SK-N-SH treated with all-trans-retinoic acid at 6 μM for 48 hours (cell line): ENCODE data around the gene ARHGAP25.

Experiments used
- ATAC-seq: fragments of 200-7000 bp; cut with Tn5 transposase; 3 replicates; pipeline ENCODE4 v1.9.1; 2020; ENCODE audit warnings: mild to moderate bottlenecking, moderate library complexity
- CSDC2 ChIP-seq: fragments of 250-450 bp; sonication (Bioruptor Pico); IDR thresholded peaks from 2 replicates; pipeline ENCODE4 v1.5.0; 2020; ENCODE audit warnings: mild to moderate bottlenecking, moderate library complexity
- ESRRG ChIP-seq: fragments of 250-450 bp; sonication (Bioruptor Pico); IDR thresholded peaks from 2 replicates; pipeline ENCODE4 v1.6.1; 2021; ENCODE audit warnings: mild to moderate bottlenecking
- GLIS3 ChIP-seq: fragments of 250-450 bp; sonication (Bioruptor Pico); IDR thresholded peaks from 2 replicates; pipeline ENCODE4 v1.5.0; 2020; ENCODE audit warnings: mild to moderate bottlenecking, moderate library complexity
- ISL1 ChIP-seq: fragments of 250-450 bp; sonication (Bioruptor Pico); IDR thresholded peaks from 2 replicates; pipeline ENCODE4 v2.1.2; 2022; ENCODE audit warnings: mild to moderate bottlenecking, moderate library complexity
- OSR1 ChIP-seq: fragments of 250-450 bp; sonication (Bioruptor Pico); IDR thresholded peaks from 2 replicates; pipeline ENCODE4 v1.8.0; 2022; ENCODE audit warnings: moderate library complexity, mild to moderate bottlenecking, inconsistent platforms
- RARB ChIP-seq: fragments of 250-450 bp; sonication (Bioruptor Pico); IDR thresholded peaks from 2 replicates; pipeline ENCODE4 v1.8.0; 2021; ENCODE audit warnings: mild to moderate bottlenecking, moderate library complexity
- SNAI2 ChIP-seq: fragments of 250-450 bp; sonication (Bioruptor Pico); IDR thresholded peaks from 2 replicates; pipeline ENCODE4 v1.5.0; 2020; ENCODE audit warnings: mild to moderate bottlenecking, moderate library complexity
- TCF4 ChIP-seq: fragments of 250-450 bp; sonication (Bioruptor Pico); IDR thresholded peaks from 2 replicates; pipeline ENCODE4 v1.8.0; 2021; ENCODE audit warnings: mild to moderate bottlenecking, moderate library complexity, borderline replicate concordance
- TOX ChIP-seq: fragments of 250-450 bp; sonication (Bioruptor Pico); IDR thresholded peaks from 2 replicates; pipeline ENCODE4 v1.8.0; 2021; ENCODE audit warnings: mild to moderate bottlenecking, moderate library complexity, borderline replicate concordance
- ZC3H10 ChIP-seq: fragments of 250-450 bp; sonication (Bioruptor Pico); IDR thresholded peaks from 2 replicates; pipeline ENCODE4 v1.5.1; 2021; ENCODE audit warnings: mild to moderate bottlenecking, moderate library complexity
- ZFP3 ChIP-seq: fragments of 250-450 bp; sonication (Bioruptor Pico); IDR thresholded peaks from 2 replicates; pipeline ENCODE4 v1.5.0; 2020; ENCODE audit warnings: mild to moderate bottlenecking, moderate library complexity
- ZNF565 ChIP-seq: fragments of 450-650 bp; formaldehyde crosslinking; conservative IDR thresholded peaks from 2 replicates; pipeline ENCODE4 v1.5.0; 2020; ENCODE audit warnings: low read depth, mild to moderate bottlenecking, moderate library complexity
- ZNF70 ChIP-seq: fragments of 450-650 bp; formaldehyde crosslinking; IDR thresholded peaks from 2 replicates; pipeline ENCODE4 v1.5.0; 2020; ENCODE audit warnings: mild to moderate bottlenecking, moderate library complexity
- ZNF8 ChIP-seq: fragments of 450-650 bp; formaldehyde crosslinking; IDR thresholded peaks from 2 replicates; pipeline ENCODE4 v1.5.0; 2020; ENCODE audit warnings: mild to moderate bottlenecking, moderate library complexity
- TF ChIP-seq, protein P1 (sequence below): fragments of 250-450 bp; sonication (Bioruptor Pico); IDR thresholded peaks from 2 replicates; pipeline ENCODE4 v1.8.0; 2020; ENCODE audit warnings: mild to moderate bottlenecking, moderate library complexity, borderline replicate concordance
- TF ChIP-seq, protein P2 (sequence below): fragments of 250-450 bp; sonication (Bioruptor Pico); IDR thresholded peaks from 2 replicates; pipeline ENCODE4 v1.5.1; 2020; ENCODE audit warnings: low read depth, mild to moderate bottlenecking, moderate library complexity
- TF ChIP-seq, protein P3 (sequence below): fragments of 250-450 bp; sonication (Bioruptor Pico); IDR thresholded peaks from 2 replicates; pipeline ENCODE4 v1.8.0; 2021; ENCODE audit warnings: low read depth, mild to moderate bottlenecking, moderate library complexity, borderline replicate concordance
- TF ChIP-seq, protein P4 (sequence below): fragments of 250-450 bp; sonication (Bioruptor Pico); IDR thresholded peaks from 2 replicates; pipeline ENCODE4 v1.5.0; 2020; ENCODE audit warnings: mild to moderate bottlenecking, moderate library complexity
- TF ChIP-seq, protein P5 (sequence below): fragments of 250-450 bp; sonication (Bioruptor Pico); IDR thresholded peaks from 2 replicates; pipeline ENCODE4 v1.5.1; 2021; ENCODE audit warnings: mild to moderate bottlenecking, moderate library complexity

Gene ARHGAP25

DNA sequence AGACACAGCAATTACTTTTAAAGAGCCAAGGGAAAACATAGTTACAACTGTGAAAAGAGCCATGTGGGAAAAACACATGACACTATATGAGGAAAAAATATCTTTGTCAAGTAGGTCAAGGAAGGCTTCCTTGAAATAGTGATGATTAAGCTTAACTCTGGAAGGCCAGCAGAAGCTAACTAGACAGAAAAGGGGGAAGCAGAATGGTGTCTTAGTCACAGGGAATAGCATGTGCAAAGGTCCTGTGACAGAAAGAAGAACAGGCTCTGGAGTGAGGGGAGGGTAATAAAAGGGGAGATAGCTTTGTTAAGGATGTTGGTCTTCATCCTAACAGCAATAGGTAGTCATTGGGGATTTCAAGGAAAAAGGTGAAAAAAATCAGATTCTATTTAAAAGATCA is 64.0 kb downstream of the ARHGAP25 start:
- TF ChIP-seq, protein P1, sequence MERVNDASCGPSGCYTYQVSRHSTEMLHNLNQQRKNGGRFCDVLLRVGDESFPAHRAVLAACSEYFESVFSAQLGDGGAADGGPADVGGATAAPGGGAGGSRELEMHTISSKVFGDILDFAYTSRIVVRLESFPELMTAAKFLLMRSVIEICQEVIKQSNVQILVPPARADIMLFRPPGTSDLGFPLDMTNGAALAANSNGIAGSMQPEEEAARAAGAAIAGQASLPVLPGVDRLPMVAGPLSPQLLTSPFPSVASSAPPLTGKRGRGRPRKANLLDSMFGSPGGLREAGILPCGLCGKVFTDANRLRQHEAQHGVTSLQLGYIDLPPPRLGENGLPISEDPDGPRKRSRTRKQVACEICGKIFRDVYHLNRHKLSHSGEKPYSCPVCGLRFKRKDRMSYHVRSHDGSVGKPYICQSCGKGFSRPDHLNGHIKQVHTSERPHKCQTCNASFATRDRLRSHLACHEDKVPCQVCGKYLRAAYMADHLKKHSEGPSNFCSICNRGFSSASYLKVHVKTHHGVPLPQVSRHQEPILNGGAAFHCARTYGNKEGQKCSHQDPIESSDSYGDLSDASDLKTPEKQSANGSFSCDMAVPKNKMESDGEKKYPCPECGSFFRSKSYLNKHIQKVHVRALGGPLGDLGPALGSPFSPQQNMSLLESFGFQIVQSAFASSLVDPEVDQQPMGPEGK (CRISPR knock-in tag) = no peak
- TF ChIP-seq ISL1 (CRISPR knock-in tag) (no peak), CSDC2 (CRISPR knock-in tag) (no peak), RARB (CRISPR knock-in tag) (no peak), ZNF70 (CRISPR knock-in tag) (no peak), ZNF565 (CRISPR knock-in tag) (no peak), ZFP3 (CRISPR knock-in tag) (no peak), ZNF8 (CRISPR knock-in tag) (no peak), TCF4 (CRISPR knock-in tag) (no peak), ESRRG (no peak), GLIS3 (CRISPR knock-in tag) (no peak), OSR1 (CRISPR knock-in tag) (no peak), TOX (CRISPR knock-in tag) (no peak)
- TF ChIP-seq, protein P2, sequence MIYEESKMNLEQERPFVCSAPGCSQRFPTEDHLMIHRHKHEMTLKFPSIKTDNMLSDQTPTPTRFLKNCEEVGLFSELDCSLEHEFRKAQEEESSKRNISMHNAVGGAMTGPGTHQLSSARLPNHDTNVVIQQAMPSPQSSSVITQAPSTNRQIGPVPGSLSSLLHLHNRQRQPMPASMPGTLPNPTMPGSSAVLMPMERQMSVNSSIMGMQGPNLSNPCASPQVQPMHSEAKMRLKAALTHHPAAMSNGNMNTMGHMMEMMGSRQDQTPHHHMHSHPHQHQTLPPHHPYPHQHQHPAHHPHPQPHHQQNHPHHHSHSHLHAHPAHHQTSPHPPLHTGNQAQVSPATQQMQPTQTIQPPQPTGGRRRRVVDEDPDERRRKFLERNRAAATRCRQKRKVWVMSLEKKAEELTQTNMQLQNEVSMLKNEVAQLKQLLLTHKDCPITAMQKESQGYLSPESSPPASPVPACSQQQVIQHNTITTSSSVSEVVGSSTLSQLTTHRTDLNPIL (CRISPR knock-in tag) = no peak
- TF ChIP-seq, protein P3, sequence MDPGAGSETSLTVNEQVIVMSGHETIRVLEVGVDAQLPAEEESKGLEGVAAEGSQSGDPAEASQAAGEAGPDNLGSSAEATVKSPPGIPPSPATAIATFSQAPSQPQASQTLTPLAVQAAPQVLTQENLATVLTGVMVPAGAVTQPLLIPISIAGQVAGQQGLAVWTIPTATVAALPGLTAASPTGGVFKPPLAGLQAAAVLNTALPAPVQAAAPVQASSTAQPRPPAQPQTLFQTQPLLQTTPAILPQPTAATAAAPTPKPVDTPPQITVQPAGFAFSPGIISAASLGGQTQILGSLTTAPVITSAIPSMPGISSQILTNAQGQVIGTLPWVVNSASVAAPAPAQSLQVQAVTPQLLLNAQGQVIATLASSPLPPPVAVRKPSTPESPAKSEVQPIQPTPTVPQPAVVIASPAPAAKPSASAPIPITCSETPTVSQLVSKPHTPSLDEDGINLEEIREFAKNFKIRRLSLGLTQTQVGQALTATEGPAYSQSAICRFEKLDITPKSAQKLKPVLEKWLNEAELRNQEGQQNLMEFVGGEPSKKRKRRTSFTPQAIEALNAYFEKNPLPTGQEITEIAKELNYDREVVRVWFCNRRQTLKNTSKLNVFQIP = no peak
- TF ChIP-seq, protein P4, sequence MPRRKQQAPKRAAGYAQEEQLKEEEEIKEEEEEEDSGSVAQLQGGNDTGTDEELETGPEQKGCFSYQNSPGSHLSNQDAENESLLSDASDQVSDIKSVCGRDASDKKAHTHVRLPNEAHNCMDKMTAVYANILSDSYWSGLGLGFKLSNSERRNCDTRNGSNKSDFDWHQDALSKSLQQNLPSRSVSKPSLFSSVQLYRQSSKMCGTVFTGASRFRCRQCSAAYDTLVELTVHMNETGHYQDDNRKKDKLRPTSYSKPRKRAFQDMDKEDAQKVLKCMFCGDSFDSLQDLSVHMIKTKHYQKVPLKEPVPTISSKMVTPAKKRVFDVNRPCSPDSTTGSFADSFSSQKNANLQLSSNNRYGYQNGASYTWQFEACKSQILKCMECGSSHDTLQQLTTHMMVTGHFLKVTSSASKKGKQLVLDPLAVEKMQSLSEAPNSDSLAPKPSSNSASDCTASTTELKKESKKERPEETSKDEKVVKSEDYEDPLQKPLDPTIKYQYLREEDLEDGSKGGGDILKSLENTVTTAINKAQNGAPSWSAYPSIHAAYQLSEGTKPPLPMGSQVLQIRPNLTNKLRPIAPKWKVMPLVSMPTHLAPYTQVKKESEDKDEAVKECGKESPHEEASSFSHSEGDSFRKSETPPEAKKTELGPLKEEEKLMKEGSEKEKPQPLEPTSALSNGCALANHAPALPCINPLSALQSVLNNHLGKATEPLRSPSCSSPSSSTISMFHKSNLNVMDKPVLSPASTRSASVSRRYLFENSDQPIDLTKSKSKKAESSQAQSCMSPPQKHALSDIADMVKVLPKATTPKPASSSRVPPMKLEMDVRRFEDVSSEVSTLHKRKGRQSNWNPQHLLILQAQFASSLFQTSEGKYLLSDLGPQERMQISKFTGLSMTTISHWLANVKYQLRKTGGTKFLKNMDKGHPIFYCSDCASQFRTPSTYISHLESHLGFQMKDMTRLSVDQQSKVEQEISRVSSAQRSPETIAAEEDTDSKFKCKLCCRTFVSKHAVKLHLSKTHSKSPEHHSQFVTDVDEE (CRISPR knock-in tag) = no peak
- TF ChIP-seq, protein P5, sequence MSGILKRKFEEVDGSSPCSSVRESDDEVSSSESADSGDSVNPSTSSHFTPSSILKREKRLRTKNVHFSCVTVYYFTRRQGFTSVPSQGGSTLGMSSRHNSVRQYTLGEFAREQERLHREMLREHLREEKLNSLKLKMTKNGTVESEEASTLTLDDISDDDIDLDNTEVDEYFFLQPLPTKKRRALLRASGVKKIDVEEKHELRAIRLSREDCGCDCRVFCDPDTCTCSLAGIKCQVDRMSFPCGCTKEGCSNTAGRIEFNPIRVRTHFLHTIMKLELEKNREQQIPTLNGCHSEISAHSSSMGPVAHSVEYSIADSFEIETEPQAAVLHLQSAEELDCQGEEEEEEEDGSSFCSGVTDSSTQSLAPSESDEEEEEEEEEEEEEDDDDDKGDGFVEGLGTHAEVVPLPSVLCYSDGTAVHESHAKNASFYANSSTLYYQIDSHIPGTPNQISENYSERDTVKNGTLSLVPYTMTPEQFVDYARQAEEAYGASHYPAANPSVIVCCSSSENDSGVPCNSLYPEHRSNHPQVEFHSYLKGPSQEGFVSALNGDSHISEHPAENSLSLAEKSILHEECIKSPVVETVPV (CRISPR knock-in tag) = no peak
- ATAC-seq = no peak

DNA sequence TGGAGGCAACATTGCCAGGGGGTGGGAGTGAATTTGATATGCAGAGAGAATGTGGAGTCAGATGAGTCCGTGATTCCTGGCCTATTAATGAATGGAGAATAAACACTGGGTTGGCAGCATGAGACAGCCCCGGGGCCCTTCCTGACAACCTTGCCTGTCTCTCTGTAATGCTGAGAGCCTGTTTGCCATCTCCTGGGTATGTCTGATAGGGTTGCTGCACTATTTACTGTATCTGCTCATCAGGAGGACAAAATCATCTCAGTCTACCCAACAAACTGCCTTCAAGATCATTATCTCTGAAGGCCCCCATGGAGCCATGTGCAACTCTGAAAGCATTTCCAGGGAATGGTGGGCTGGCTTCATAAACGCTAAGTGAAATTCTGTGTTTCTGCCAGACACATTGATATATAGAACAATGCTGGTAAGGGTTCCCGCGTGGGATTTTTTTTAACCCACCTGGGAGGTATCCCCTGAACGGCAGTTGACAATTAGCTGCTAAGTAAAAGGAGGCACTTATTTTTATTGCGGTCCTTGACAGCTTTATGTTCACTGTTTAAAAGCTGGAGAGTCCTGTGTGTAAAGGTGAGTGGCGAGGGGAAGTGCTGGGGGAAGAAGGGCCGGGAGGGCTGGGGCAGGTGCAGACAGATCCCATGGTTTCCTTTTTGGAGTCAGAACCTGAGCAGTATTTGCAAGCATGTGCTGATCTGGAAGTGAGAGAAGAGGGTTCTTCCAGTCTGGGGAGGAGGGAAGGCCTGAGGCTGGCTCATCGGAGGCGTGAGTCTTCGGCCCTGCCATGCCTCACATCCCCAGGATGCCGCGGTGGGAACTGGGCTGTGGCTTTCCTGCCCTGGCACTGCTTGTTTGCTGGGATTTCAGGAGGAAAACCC is 64.8 kb downstream of the ARHGAP25 start:
- peak; percentile 35; the same call in 1 of the 3 replicates for ATAC-seq
- TF ChIP-seq GLIS3 (CRISPR knock-in tag) = no peak
- no peak for TF ChIP-seq SNAI2 (CRISPR knock-in tag)
- TF ChIP-seq TCF4 (CRISPR knock-in tag) = peak; percentile 57; the same call in 1 of the 2 replicates
- TF ChIP-seq, protein P4 (CRISPR knock-in tag) = peak; percentile 82
- TF ChIP-seq ZC3H10 (CRISPR knock-in tag) = no peak
- TF ChIP-seq, all 23 proteins: peak for 2
